ENCODE data around the gene ATP5F1A.

Gene ATP5F1A

DNA sequence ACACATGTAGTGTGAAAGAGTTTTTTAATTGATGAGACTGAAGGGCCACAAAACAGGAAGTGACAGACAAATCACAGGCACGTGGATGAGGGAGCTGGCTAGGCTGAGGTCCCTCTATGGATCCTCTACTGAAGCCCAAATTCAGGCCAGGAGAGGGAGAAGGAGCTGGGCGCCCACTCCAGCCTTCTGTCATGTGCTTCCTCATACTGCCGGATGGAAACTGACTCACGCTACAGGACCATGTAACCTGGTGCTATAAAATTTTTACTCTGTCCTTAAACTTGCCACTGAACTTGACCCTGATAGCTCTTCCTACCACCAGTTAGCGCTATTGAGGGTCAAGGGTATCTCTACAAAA, 57.4 kb downstream of the ATP5F1A start:
- Histone ChIP-seq H4K20me1 (ENCODE audit: low read depth, low read length) (no peaks in the 10 kb centered on the region), H3F3A (ENCODE audit: insufficient read depth) (no peaks in the 10 kb centered on the region), H3K79me2 (ENCODE audit: insufficient read depth, low read length) (no peaks in the 10 kb centered on the region), H2AFZ (ENCODE audit: low read depth, low read length, severe bottlenecking) (no peak overlapping the region), H3K9ac (ENCODE audit: low read length) (no peak overlapping the region), H3K27ac (ENCODE audit: low read depth, low read length) (no peak overlapping the region), H3K36me3 (ENCODE audit: low read length) (no peaks in the 10 kb centered on the region), H3K27me3 (ENCODE audit: low read length) (no peaks in the 10 kb centered on the region), H3K4me3 (ENCODE audit: insufficient read depth, low read length, poor library complexity, severe bottlenecking) (no peak overlapping the region), H3K4me2 (ENCODE audit: low read depth, low read length, poor library complexity, severe bottlenecking) (no peak overlapping the region), H3K9me3 (ENCODE audit: insufficient read depth, low read length) (no peaks in the 10 kb centered on the region), H3K9me2 (replicated peaks; ENCODE audit: insufficient read depth, low read length) (no peaks in the 10 kb centered on the region)
- TF ChIP-seq, protein P1, sequence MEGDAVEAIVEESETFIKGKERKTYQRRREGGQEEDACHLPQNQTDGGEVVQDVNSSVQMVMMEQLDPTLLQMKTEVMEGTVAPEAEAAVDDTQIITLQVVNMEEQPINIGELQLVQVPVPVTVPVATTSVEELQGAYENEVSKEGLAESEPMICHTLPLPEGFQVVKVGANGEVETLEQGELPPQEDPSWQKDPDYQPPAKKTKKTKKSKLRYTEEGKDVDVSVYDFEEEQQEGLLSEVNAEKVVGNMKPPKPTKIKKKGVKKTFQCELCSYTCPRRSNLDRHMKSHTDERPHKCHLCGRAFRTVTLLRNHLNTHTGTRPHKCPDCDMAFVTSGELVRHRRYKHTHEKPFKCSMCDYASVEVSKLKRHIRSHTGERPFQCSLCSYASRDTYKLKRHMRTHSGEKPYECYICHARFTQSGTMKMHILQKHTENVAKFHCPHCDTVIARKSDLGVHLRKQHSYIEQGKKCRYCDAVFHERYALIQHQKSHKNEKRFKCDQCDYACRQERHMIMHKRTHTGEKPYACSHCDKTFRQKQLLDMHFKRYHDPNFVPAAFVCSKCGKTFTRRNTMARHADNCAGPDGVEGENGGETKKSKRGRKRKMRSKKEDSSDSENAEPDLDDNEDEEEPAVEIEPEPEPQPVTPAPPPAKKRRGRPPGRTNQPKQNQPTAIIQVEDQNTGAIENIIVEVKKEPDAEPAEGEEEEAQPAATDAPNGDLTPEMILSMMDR (IDR thresholded peaks at IDR 0.05; ENCODE audit: insufficient read depth, low read length, poor library complexity, severe bottlenecking), result no peak
- TF ChIP-seq EZH2phosphoT487 (conservative IDR thresholded peaks at IDR 0.05; ENCODE audit: low read length), result no peak

DNA sequence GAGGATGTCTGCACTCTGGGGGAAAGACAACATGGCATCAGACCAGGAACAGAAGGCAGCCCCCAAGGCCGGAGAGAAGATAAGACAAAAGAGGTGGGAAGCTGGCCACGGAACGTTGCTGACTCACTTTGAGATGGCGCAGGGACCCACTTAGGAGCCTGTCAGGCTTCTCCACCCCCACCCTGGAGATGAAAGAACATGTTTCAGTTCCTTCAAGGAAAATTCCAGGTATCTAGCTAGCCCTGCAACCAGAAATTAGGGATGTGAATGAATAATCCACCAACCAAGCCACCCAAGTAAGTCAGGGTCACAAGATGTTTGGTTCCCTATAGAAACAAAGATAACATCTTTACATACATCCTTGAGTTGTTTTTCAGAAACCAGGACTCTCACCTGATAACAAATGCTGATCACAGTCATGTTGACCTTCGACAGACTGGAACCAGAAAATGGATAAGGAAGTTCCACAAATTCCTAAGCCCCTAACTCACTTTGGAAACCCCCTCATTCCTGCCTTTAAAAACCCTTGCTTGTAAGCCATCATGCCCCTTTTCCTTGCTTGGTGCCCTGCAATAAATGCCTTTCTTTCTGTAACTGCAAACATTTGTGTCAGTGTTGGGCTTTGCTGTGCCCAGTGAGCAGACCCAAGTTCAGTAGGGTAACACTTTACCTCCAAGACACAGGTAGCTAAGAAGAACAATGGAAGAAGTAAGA, 57.9 kb downstream of the ATP5F1A start:
- Histone ChIP-seq H3K9me2 (replicated peaks; ENCODE audit: insufficient read depth, low read length) (no peaks in the 10 kb centered on the region), H2AFZ (ENCODE audit: low read depth, low read length, severe bottlenecking) (no peak overlapping the region), H3K9me3 (ENCODE audit: insufficient read depth, low read length) (no peaks in the 10 kb centered on the region), H3K9ac (ENCODE audit: low read length) (no peak overlapping the region), H3K79me2 (ENCODE audit: insufficient read depth, low read length) (no peaks in the 10 kb centered on the region), H3K27ac (ENCODE audit: low read depth, low read length) (no peak overlapping the region), H3K27me3 (ENCODE audit: low read length) (no peaks in the 10 kb centered on the region), H3K36me3 (ENCODE audit: low read length) (no peaks in the 10 kb centered on the region), H3K4me3 (ENCODE audit: insufficient read depth, low read length, poor library complexity, severe bottlenecking) (no peak overlapping the region), H3F3A (ENCODE audit: insufficient read depth) (no peaks in the 10 kb centered on the region), H4K20me1 (ENCODE audit: low read depth, low read length) (no peaks in the 10 kb centered on the region), H3K4me2 (ENCODE audit: low read depth, low read length, poor library complexity, severe bottlenecking) (no peak overlapping the region)
- no peak for TF ChIP-seq EZH2phosphoT487 (conservative IDR thresholded peaks at IDR 0.05; ENCODE audit: low read length)
- TF ChIP-seq, protein P1 (IDR thresholded peaks at IDR 0.05; ENCODE audit: insufficient read depth, low read length, poor library complexity, severe bottlenecking), result no peak

DNA sequence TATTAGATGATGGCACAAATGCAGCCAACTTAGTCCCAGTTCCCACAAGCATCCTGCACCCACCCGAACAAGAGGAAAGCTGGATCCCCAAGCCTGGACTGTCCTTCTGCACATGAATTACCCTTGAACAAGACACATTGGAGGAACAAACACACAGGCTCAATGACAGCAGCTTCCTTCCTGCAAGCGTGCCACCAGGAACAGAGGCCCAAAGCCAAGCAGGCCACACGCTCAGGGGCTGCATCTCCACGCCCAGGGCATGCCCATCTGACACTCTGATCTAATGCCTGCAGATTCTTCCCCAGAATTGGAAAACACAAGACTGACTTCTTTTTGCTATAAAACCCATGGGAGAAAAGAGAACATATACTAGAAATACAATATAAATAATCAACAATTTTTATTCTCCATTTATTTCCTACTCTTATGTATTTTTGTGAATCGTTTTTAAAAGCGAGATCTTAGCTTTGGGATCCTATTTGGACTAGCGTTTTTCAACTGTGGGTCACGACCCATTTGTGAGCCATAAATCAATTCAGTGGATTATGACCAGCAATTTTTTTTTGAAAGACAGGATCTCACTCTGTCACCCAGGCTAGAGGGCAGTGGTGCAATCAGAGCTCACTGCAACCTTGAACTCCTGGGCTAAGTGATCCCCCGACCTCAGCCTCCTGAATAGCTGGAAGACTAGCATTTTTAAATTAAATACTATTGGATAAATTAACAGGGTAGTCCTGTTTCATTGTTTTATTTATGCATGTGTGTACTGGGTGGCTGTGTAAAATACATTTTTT, 60.4 kb downstream of the ATP5F1A start:
- no peaks in the 10 kb centered on the region for H3K27me3 ChIP-seq (ENCODE audit: low read length)
- H3K9ac ChIP-seq (ENCODE audit: low read length), result no peak overlapping the region
- no peaks in the 10 kb centered on the region for H3K9me2 ChIP-seq (replicated peaks; ENCODE audit: insufficient read depth, low read length)
- H4K20me1 ChIP-seq (ENCODE audit: low read depth, low read length), result no peaks in the 10 kb centered on the region
- no peak overlapping the region for H3K27ac ChIP-seq (ENCODE audit: low read depth, low read length)
- TF ChIP-seq, protein P1 (IDR thresholded peaks at IDR 0.05; ENCODE audit: insufficient read depth, low read length, poor library complexity, severe bottlenecking), result no peak
- no peak for TF ChIP-seq EZH2phosphoT487 (conservative IDR thresholded peaks at IDR 0.05; ENCODE audit: low read length)
- H3K36me3 ChIP-seq (ENCODE audit: low read length), result no peaks in the 10 kb centered on the region
- H3K4me3 ChIP-seq (ENCODE audit: insufficient read depth, low read length, poor library complexity, severe bottlenecking), result no peak overlapping the region
- H3K79me2 ChIP-seq (ENCODE audit: insufficient read depth, low read length), result no peaks in the 10 kb centered on the region
- no peak overlapping the region for H3K4me2 ChIP-seq (ENCODE audit: low read depth, low read length, poor library complexity, severe bottlenecking)
- no peaks in the 10 kb centered on the region for H3K9me3 ChIP-seq (ENCODE audit: insufficient read depth, low read length)
- no peak overlapping the region for H2AFZ ChIP-seq (ENCODE audit: low read depth, low read length, severe bottlenecking)
- H3F3A ChIP-seq (ENCODE audit: insufficient read depth), result no peaks in the 10 kb centered on the region
